Measurements from ENCODE around the gene ZBTB20. TPM values are rescaled to one million over a fixed set of nuclear protein-coding genes. Genes with fewer than 3 reads are reported as not detected.

ZBTB20 gene
- total RNA-seq, 3 donors from 2014 or later = 62.9 to 150 (median 109) TPM

GRCh38 chr3:114464548-114464947, 682.5 kb downstream of the ZBTB20 start:
- TF ChIP-seq POLR2A (IDR thresholded peaks at IDR 0.05) (no peak), POLR2AphosphoS5 (IDR thresholded peaks at IDR 0.05) (no peak)
- TF ChIP-seq, protein P1, sequence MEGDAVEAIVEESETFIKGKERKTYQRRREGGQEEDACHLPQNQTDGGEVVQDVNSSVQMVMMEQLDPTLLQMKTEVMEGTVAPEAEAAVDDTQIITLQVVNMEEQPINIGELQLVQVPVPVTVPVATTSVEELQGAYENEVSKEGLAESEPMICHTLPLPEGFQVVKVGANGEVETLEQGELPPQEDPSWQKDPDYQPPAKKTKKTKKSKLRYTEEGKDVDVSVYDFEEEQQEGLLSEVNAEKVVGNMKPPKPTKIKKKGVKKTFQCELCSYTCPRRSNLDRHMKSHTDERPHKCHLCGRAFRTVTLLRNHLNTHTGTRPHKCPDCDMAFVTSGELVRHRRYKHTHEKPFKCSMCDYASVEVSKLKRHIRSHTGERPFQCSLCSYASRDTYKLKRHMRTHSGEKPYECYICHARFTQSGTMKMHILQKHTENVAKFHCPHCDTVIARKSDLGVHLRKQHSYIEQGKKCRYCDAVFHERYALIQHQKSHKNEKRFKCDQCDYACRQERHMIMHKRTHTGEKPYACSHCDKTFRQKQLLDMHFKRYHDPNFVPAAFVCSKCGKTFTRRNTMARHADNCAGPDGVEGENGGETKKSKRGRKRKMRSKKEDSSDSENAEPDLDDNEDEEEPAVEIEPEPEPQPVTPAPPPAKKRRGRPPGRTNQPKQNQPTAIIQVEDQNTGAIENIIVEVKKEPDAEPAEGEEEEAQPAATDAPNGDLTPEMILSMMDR (IDR thresholded peaks at IDR 0.05) = no peak
- no peaks in the 10 kb centered on the region for H3K36me3 ChIP-seq
- no peaks in the 10 kb centered on the region for H3K4me1 ChIP-seq
- no peak overlapping the region for H3K4me3 ChIP-seq
- intact Hi-C loops (cut with DNase I; ENCODE audit: low total_unique reads) = no loop called here
- no peaks in the 10 kb centered on the region for H3K9me3 ChIP-seq
- DNase-seq (ENCODE audit: low spot score in 2 of 2) = no peak
- no peak overlapping the region for H3K27ac ChIP-seq
- H3K27me3 ChIP-seq = no peaks in the 10 kb centered on the region

DNA sequence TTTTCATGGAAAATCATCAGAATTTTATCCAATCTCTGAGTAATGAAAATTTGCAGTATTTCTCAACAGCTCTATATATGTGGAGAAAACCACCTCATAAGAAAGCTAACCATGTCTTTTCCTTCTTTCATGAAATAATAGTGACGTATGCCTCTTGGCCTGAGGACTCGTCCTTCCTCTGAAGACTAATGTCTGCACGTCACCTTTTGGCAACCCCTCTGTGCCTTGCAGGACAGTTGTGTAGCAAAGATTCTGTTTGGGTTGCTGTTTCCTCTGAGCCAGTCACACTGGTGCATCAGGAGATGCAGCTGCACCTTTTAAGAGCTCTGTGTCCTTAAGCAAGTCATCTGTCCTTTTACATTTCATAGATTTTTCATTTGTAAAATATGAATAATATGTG, 684.3 kb downstream of the ZBTB20 start:
- no peaks in the 10 kb centered on the region for H3K4me1 ChIP-seq
- H3K27ac ChIP-seq = no peak overlapping the region
- H3K27me3 ChIP-seq = no peaks in the 10 kb centered on the region
- H3K36me3 ChIP-seq = no peaks in the 10 kb centered on the region
- no peaks in the 10 kb centered on the region for H3K9me3 ChIP-seq
- no peak overlapping the region for H3K4me3 ChIP-seq
- intact Hi-C loops (cut with DNase I; ENCODE audit: low total_unique reads) = no loop called here
- TF ChIP-seq POLR2AphosphoS5 (IDR thresholded peaks at IDR 0.05) (no peak), POLR2A (IDR thresholded peaks at IDR 0.05) (no peak)
- TF ChIP-seq, protein P1 (IDR thresholded peaks at IDR 0.05) = no peak
- no peak for DNase-seq (ENCODE audit: low spot score in 2 of 2)

DNA sequence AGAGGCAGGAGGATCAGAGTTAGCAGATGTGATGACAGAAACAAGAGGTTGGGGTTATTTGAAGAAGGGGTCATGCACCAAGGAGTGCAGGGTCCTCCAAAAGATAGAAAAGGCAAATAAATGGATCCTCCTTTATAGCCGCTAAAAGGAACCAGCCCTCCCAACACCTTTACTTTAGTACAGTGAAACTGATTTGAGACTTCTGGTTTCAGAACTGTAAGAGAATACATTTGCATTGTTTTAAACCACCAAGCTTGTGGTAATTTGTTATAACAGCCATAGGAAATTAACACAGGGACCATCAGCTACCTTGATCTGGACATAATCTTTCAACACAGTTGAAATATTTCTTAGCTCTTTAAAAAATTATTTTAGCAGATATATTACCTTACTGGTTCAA, 686.6 kb downstream of the ZBTB20 start:
- Histone ChIP-seq H3K27me3 (no peaks in the 10 kb centered on the region), H3K9me3 (no peaks in the 10 kb centered on the region), H3K4me3 (no peak overlapping the region), H3K36me3 (no peaks in the 10 kb centered on the region), H3K27ac (no peak overlapping the region), H3K4me1 (no peaks in the 10 kb centered on the region)
- intact Hi-C loops (cut with DNase I; ENCODE audit: low total_unique reads) = no loop called here
- no peak for DNase-seq (ENCODE audit: low spot score in 2 of 2)
- TF ChIP-seq POLR2AphosphoS5 (IDR thresholded peaks at IDR 0.05) (no peak), POLR2A (IDR thresholded peaks at IDR 0.05) (no peak)
- TF ChIP-seq, protein P1 (IDR thresholded peaks at IDR 0.05) = no peak

GRCh38 chr3:114456742-114457141, 690.3 kb downstream of the ZBTB20 start:
- DNase-seq (ENCODE audit: low spot score in 2 of 2) = no peak
- no peaks in the 10 kb centered on the region for H3K4me1 ChIP-seq
- no peak overlapping the region for H3K4me3 ChIP-seq
- no peaks in the 10 kb centered on the region for H3K27me3 ChIP-seq
- intact Hi-C loops (cut with DNase I; ENCODE audit: low total_unique reads) = no loop called here
- H3K36me3 ChIP-seq = no peaks in the 10 kb centered on the region
- H3K27ac ChIP-seq = peak overlapping the region; percentile 16 to 29
- H3K9me3 ChIP-seq = no peaks in the 10 kb centered on the region
- no peak for TF ChIP-seq POLR2A (IDR thresholded peaks at IDR 0.05)
- TF ChIP-seq, protein P1 (IDR thresholded peaks at IDR 0.05) = no peak
- TF ChIP-seq POLR2AphosphoS5 (IDR thresholded peaks at IDR 0.05) = no peak

- Histone ChIP-seq H3K36me3 (no peaks in the 10 kb centered on the region), H3K4me1 (no peaks in the 10 kb centered on the region)
Measured at GRCh38 chr3:114455432-114455831, 691.7 kb downstream of the ZBTB20 start.

More at GRCh38 chr3:114455432-114455831, 691.7 kb downstream of the ZBTB20 start:
- no peaks in the 10 kb centered on the region for H3K27me3 ChIP-seq
- peak overlapping the region; percentile 82 to 85 for H3K27ac ChIP-seq
- H3K9me3 ChIP-seq = no peaks in the 10 kb centered on the region
- intact Hi-C loops (cut with DNase I; ENCODE audit: low total_unique reads) = no loop called here
- TF ChIP-seq POLR2A (IDR thresholded peaks at IDR 0.05) = no peak
- TF ChIP-seq, protein P1 (IDR thresholded peaks at IDR 0.05) = no peak
- TF ChIP-seq POLR2AphosphoS5 (IDR thresholded peaks at IDR 0.05) = no peak
- H3K4me3 ChIP-seq = peak overlapping the region in 2 of 3 donors; percentile 47 to 63
- no peak for DNase-seq (ENCODE audit: low spot score in 2 of 2)
